Measurements from ENCODE around the gene GBX1. TPM values are rescaled to one million over a fixed set of nuclear protein-coding genes. Genes with fewer than 3 reads are reported as not detected.

The GBX1 gene
- total RNA-seq, 1 donor from 2014 or later = 0.41 TPM

DNA sequence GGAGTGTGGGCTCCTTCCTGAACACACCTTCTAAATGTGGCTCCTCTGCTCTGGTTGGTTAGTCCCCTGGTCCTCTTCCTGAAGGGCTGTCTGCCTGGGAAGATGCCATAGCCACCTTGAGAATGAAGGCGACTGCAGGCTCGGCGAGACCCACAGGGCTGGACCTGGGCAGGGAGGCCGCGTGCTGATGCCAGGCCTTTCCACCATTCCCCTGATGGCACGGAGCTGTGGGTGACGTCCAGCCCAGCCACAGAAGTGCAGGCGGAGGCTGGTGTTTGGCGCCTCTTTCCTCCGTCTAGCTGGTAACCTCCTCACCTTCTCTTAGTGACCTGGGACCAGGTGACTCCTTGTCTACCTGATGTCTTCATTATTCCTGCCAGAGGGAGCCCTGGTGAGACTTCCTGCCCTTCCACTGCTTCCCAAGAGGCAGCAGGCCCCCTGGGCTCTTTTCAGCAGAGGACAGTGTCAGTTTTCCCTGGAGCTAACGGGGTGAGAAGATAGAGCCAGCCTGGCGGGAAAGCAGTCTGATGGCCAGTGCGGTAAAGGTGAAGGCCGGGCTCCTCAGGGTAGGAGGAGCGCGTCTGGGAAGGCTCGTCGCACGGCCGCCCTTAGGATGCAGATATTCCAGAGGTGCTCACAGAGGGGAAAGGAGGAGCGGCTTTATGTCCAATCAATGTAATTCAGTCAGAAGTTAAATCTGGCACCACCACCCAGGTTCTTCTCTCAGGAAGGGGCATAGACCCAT lies 34.9 kb downstream of the GBX1 start:
- TF ChIP-seq, protein P1, sequence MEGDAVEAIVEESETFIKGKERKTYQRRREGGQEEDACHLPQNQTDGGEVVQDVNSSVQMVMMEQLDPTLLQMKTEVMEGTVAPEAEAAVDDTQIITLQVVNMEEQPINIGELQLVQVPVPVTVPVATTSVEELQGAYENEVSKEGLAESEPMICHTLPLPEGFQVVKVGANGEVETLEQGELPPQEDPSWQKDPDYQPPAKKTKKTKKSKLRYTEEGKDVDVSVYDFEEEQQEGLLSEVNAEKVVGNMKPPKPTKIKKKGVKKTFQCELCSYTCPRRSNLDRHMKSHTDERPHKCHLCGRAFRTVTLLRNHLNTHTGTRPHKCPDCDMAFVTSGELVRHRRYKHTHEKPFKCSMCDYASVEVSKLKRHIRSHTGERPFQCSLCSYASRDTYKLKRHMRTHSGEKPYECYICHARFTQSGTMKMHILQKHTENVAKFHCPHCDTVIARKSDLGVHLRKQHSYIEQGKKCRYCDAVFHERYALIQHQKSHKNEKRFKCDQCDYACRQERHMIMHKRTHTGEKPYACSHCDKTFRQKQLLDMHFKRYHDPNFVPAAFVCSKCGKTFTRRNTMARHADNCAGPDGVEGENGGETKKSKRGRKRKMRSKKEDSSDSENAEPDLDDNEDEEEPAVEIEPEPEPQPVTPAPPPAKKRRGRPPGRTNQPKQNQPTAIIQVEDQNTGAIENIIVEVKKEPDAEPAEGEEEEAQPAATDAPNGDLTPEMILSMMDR (conservative IDR thresholded peaks at IDR 0.05) = no peak
- Mint-ChIP-seq H3K4me3 (no peak overlapping the region), H3K27me3 (no peaks in the 10 kb centered on the region), H3K36me3 (peaks cover 3% of the 10 kb centered on the region), H3K9me3 (no peaks in the 10 kb centered on the region), H3K4me1 (ENCODE audit: unreplicated experiment) (peaks cover 16% of the 10 kb centered on the region), H3K27ac (no peak overlapping the region)
- no peak for DNase-seq (ENCODE audit: extremely low spot score, unreplicated experiment)

DNA sequence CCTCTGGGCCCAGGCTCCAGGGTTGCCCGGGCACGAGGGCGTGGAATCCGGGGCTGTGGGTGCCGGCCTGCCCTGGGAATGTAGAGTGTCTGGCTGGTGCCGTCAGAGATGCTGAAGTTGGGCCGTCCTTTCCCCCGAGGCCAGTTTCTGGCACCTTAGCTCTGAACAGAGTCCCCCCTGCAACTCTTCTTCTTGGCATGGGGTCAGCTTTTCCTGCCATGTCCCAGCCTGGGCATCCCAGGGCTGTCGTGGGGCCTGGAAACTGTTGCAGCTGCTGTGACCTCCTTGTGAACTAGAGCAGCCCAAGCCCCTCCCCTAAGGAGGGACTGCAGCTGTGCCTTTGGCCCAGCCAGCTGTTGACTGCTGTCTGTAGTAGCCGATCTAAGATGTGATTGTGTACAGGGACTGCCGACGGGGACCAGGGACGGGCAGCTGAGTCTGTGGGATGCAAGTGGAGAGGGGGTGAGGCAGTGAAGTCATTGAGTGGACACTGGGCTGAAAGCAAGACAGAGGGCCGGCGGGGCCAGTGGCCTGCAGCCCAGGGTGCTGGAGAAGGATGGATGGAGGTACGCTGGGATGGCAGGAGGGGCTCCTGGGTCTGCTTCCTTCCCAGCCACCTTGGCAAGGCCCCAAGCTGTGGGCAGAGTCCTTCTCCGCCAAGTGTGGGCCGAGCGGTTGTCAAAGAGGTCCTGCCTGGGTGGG lies 35.8 kb downstream of the GBX1 start:
- TF ChIP-seq, protein P1 (conservative IDR thresholded peaks at IDR 0.05) = no peak
- peaks cover 19% of the 10 kb centered on the region for H3K4me1 Mint-ChIP-seq (ENCODE audit: unreplicated experiment)
- peak overlapping the region; percentile 8 for H3K4me3 Mint-ChIP-seq
- no peaks in the 10 kb centered on the region for H3K9me3 Mint-ChIP-seq
- peaks cover 3% of the 10 kb centered on the region for H3K36me3 Mint-ChIP-seq
- DNase-seq (ENCODE audit: extremely low spot score, unreplicated experiment) = no peak
- H3K27ac Mint-ChIP-seq = no peak overlapping the region
- H3K27me3 Mint-ChIP-seq = no peaks in the 10 kb centered on the region

DNA sequence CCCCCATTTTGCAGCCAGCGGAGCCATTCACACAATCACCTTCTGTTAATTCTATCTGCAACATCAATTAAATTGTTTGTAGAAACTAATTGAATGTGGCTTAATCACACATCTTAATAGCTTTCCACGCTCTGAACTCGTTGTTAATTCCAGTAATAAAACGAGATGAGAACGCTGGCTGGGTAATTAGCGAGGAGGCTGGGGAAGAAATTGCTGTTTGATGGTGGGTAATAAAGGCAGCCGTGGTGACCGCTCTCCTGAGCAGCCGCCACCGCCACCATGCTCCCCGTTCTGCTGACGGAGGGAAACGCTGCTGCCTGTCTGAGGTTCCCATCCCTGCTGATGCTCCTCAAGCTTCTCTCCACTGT lies 36.3 kb downstream of the GBX1 start:
- no peak overlapping the region for H3K4me3 Mint-ChIP-seq
- TF ChIP-seq, protein P1 (conservative IDR thresholded peaks at IDR 0.05) = no peak
- H3K27me3 Mint-ChIP-seq = no peaks in the 10 kb centered on the region
- peaks cover 16% of the 10 kb centered on the region for H3K4me1 Mint-ChIP-seq (ENCODE audit: unreplicated experiment)
- H3K9me3 Mint-ChIP-seq = no peaks in the 10 kb centered on the region
- DNase-seq (ENCODE audit: extremely low spot score, unreplicated experiment) = no peak
- H3K27ac Mint-ChIP-seq = no peak overlapping the region
- H3K36me3 Mint-ChIP-seq = peaks cover 3% of the 10 kb centered on the region

DNA sequence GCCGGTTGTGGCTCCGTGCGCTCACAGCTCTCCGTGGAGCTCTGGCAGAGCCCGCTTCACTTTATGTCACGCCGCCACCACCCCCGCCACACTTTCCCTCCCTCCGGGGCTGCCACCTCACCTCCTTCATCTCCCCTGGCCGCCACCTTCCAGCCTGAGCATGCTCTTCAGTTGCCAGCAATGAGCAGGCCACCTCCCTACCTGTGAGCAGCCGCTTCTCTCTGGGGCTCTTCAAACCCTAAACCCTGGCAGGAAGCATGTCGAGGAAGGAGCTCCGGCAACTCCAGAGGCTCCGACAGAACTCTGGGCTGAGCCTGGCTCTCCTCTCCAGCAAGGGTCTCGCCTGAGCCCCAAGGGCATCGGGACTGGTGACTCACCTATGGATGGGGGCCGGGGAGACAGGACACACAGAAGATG lies 36.7 kb downstream of the GBX1 start:
- TF ChIP-seq, protein P1 (conservative IDR thresholded peaks at IDR 0.05) = no peak
- peaks cover 3% of the 10 kb centered on the region for H3K36me3 Mint-ChIP-seq

DNA sequence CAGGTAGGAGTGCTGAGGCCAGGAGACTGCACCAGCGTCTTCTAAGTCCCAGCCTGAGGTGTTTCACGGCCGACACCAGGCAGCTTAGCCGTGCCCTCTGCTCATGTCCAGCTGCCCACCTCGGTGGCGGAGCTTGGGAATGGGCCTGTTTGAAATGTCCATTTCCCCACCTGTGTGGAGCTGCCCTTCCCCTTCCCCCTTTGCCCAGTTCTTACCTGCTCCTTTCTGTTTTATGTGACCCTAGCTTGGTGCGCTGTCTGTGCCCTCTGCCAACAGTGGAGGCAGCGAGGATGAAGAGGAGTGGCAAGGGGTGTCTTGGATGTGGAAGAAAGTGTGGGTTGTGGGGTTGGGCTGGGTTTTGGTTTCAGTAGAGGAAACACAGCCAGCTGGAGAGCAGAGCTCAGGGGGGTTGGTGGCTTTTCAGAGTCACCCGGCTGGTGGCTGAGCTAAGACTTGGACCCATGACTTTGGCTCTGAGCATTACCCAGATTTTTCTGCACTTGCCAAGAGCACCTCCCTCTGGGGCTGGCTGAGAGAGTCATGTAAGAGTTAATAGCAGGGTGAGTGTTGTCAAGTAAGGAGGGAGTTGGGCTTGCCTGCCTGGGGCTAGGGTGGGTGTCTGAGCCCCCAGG lies 37.4 kb downstream of the GBX1 start:
- Mint-ChIP-seq H3K9me3 (no peaks in the 10 kb centered on the region), H3K36me3 (peaks cover 3% of the 10 kb centered on the region), H3K4me1 (ENCODE audit: unreplicated experiment) (peaks cover 14% of the 10 kb centered on the region), H3K27me3 (no peaks in the 10 kb centered on the region), H3K4me3 (no peak overlapping the region), H3K27ac (no peak overlapping the region)
- TF ChIP-seq, protein P1 (conservative IDR thresholded peaks at IDR 0.05) = no peak
- DNase-seq (ENCODE audit: extremely low spot score, unreplicated experiment) = no peak

More for the DNA sequence above, 36.7 kb downstream of the GBX1 start:
- H3K27ac Mint-ChIP-seq = no peak overlapping the region
- peaks cover 14% of the 10 kb centered on the region for H3K4me1 Mint-ChIP-seq (ENCODE audit: unreplicated experiment)
- no peaks in the 10 kb centered on the region for H3K9me3 Mint-ChIP-seq
- DNase-seq (ENCODE audit: extremely low spot score, unreplicated experiment) = no peak
- H3K4me3 Mint-ChIP-seq = no peak overlapping the region
- H3K27me3 Mint-ChIP-seq = no peaks in the 10 kb centered on the region

Data from type B pancreatic cell (in vitro differentiated cells).